HEK293T (cell line): ENCODE data around the gene COQ9.

Experiments used
- CTCF ChIA-PET: fragments of 350-600 bp; formaldehyde crosslinking; extraction: SDS; loops from one replicate; lab custom pipeline; 2021; ENCODE audit warnings: antibody characterized with exemption, inconsistent platforms; lab: Yijun Ruan, JAX
- POLR2A ChIA-PET: fragments of 350-600 bp; formaldehyde crosslinking; extraction: SDS; loops from one replicate; lab custom pipeline; 2020; ENCODE audit warnings: antibody characterized with exemption, inconsistent platforms; lab: Yijun Ruan, JAX
- DNase-seq: peaks from one replicate; pipeline ENCODE4 v3.0.0; 2012; ENCODE audit warnings: mixed read lengths; ENCODE audit errors: extremely low spot score
- ARNT ChIP-seq: fragments of 450-650 bp; IDR thresholded peaks from 2 replicates; pipeline ENCODE4 v1.6.1; 2017; ENCODE audit warnings: mild to moderate bottlenecking
- BHLHE40 ChIP-seq: fragments of 450-650 bp; IDR thresholded peaks from 2 replicates; pipeline ENCODE4 v1.6.1; 2016; ENCODE audit warnings: mild to moderate bottlenecking, moderate library complexity, borderline replicate concordance
- CTBP1 ChIP-seq: fragments of 450-650 bp; IDR thresholded peaks from 2 replicates; pipeline ENCODE4 v1.6.1; 2016; ENCODE audit warnings: borderline replicate concordance
- ELF4 ChIP-seq: fragments of 450-650 bp; IDR thresholded peaks from 2 replicates; pipeline ENCODE4 v1.6.1; 2017; ENCODE audit warnings: antibody characterized with exemption
- FOXA1 ChIP-seq: fragments of 450-650 bp; IDR thresholded peaks from 2 replicates; pipeline ENCODE4 v1.6.1; 2016; ENCODE audit warnings: mild to moderate bottlenecking
- FOXK2 ChIP-seq: fragments of 450-650 bp; IDR thresholded peaks from 2 replicates; pipeline ENCODE4 v1.6.1; 2016; ENCODE audit warnings: mild to moderate bottlenecking
- FOXM1 ChIP-seq: fragments of 450-650 bp; IDR thresholded peaks from 2 replicates; pipeline ENCODE4 v1.6.1; 2017; ENCODE audit warnings: mild to moderate bottlenecking, borderline replicate concordance
- HDGF ChIP-seq: fragments of 450-650 bp; IDR thresholded peaks from 2 replicates; pipeline ENCODE4 v1.6.1; 2017; ENCODE audit warnings: antibody characterized with exemption, borderline replicate concordance
- L3MBTL2 ChIP-seq: fragments of 450-650 bp; conservative IDR thresholded peaks from 2 replicates; pipeline ENCODE4 v1.6.1; 2016; ENCODE audit warnings: mild to moderate bottlenecking
- LEF1 ChIP-seq: fragments of 450-650 bp; IDR thresholded peaks from 2 replicates; pipeline ENCODE4 v1.6.1; 2017; ENCODE audit warnings: mild to moderate bottlenecking, borderline replicate concordance
- NFRKB ChIP-seq: fragments of 450-650 bp; IDR thresholded peaks from 2 replicates; pipeline ENCODE4 v1.6.1; 2016; ENCODE audit warnings: mild to moderate bottlenecking, moderate library complexity
- PKNOX1 ChIP-seq: fragments of 450-650 bp; IDR thresholded peaks from 2 replicates; pipeline ENCODE4 v1.6.1; 2016
- SP1 ChIP-seq: fragments of 450-650 bp; IDR thresholded peaks from 2 replicates; pipeline ENCODE4 v1.6.1; 2017
- SUZ12 ChIP-seq: fragments of 450-650 bp; IDR thresholded peaks from 2 replicates; pipeline ENCODE4 v1.6.1; 2016; ENCODE audit warnings: mild to moderate bottlenecking
- TARDBP ChIP-seq: fragments of 450-650 bp; IDR thresholded peaks from 2 replicates; pipeline ENCODE4 v1.6.1; 2016
- ZNF384 ChIP-seq: fragments of 450-650 bp; IDR thresholded peaks from 2 replicates; pipeline ENCODE4 v1.6.1; 2016

COQ9 gene

GRCh38 chr16:57423152-57423551 lies 24.1 kb upstream of the COQ9 start:
- POLR2A ChIA-PET, result interaction anchor here (1.7 kb wide), 1 partner anchor 24 kb away, joined by 7 read pairs; the partner anchor contains the start of genes CIAPIN1 and COQ9

GRCh38 chr16:57424583-57424982 lies 22.7 kb upstream of the COQ9 start:
- ChIA-PET POLR2A (interaction anchor here (0.8 kb wide), 1 partner anchor 239 kb away, joined by 3 read pairs; the partner anchor contains the start of gene PSME3IP1), CTCF (interaction anchor here (0.6 kb wide), 2 partner anchors 81 to 98 kb away, joined by 3 read pairs; no protein-coding TSS in a partner anchor)
- TF ChIP-seq NFRKB (no peak), PKNOX1 (no peak), HDGF (no peak), SP1 (no peak), ARNT (no peak), CTBP1 (no peak)
- DNase-seq, result no peak

More at GRCh38 chr16:57423152-57423551, 24.1 kb upstream of the COQ9 start:
- CTCF ChIA-PET, result interaction anchor here (0.8 to 1.4 kb wide), 2 partner anchors 62 to 97 kb away, joined by 3 read pairs; no protein-coding TSS in a partner anchor
- TF ChIP-seq BHLHE40 (no peak), TARDBP (no peak), ZNF384 (no peak), SP1 (no peak), L3MBTL2 (no peak), NFRKB (no peak), HDGF (no peak), ARNT (no peak), LEF1 (no peak), PKNOX1 (no peak), SUZ12 (no peak), FOXK2 (no peak)
- no peak for DNase-seq

- POLR2A ChIA-PET, result no interaction called here
- TF ChIP-seq BHLHE40 (no peak), ELF4 (no peak), NFRKB (no peak)
- DNase-seq, result no peak
- CTCF ChIA-PET, result no interaction called here
Measured at GRCh38 chr16:57426356-57426755, 20.9 kb upstream of the COQ9 start.

GRCh38 chr16:57427307-57427706 lies 20.0 kb upstream of the COQ9 start:
- TF ChIP-seq SUZ12, result no peak
- TF ChIP-seq ZNF384, result no peak
- TF ChIP-seq CTBP1, result no peak
- DNase-seq, result no peak
- ChIA-PET POLR2A (no interaction called here), CTCF (no interaction called here)

GRCh38 chr16:57427824-57428223 lies 19.5 kb upstream of the COQ9 start:
- TF ChIP-seq PKNOX1 (no peak), FOXA1 (no peak), SUZ12 (no peak), ELF4 (no peak), FOXK2 (no peak), ZNF384 (no peak), LEF1 (no peak), L3MBTL2 (no peak)
- POLR2A ChIA-PET, result no interaction called here
- CTCF ChIA-PET, result no interaction called here
- DNase-seq, result no peak

- no peak for DNase-seq
- ChIA-PET CTCF (no interaction called here), POLR2A (no interaction called here)
- TF ChIP-seq SP1 (no peak), ZNF384 (no peak), TARDBP (no peak), FOXA1 (no peak), ELF4 (no peak), FOXK2 (no peak), ARNT (no peak), BHLHE40 (no peak), FOXM1 (no peak), CTBP1 (no peak), PKNOX1 (no peak), L3MBTL2 (no peak), LEF1 (no peak), NFRKB (no peak), SUZ12 (no peak), HDGF (no peak)
Measured at GRCh38 chr16:57430955-57431354, 16.3 kb upstream of the COQ9 start.
